ENCODE data around the gene IGSF21. TPM values are rescaled to one million over a fixed set of nuclear protein-coding genes. Genes with fewer than 3 reads are reported as not detected.

IGSF21 gene
- total RNA-seq, 1 experiment from 2014 or later, result 5.2 TPM

DNA sequence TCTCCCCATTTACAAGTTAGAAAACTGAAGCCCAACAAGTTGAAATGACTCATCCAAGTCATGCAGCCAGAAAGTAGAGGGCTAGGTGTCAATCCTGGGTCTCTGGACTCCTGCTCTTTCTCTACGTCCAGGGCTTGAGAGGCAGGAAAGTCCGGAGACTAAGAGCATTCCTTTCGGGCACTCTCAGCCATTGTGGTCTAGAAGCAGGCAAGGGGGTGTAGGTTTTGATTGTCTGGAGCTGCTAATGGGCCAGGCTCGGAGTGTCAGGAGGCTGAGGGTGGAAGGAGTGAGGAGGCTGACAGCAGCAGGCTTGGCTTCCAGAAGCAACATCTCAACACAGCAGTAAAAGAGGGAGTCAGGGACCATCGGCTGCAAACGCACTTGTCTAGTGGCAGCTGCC lies 265.6 kb downstream of the IGSF21 start:
- Histone ChIP-seq H3K27me3 (ENCODE audit: insufficient read depth, low read length) (no peaks in the 10 kb centered on the region), H2AFZ (ENCODE audit: low read length) (no peak overlapping the region), H3K27ac (ENCODE audit: insufficient read length, low read depth, low read length) (no peak overlapping the region), H2AK5ac (ENCODE audit: insufficient read length, low read length) (no peak overlapping the region), H4K5ac (ENCODE audit: insufficient read length, low read depth, low read length) (no peak overlapping the region), H3K4me1 (ENCODE audit: insufficient read depth, low read length) (no peaks in the 10 kb centered on the region), H3K9ac (ENCODE audit: extremely low read depth, insufficient read length, low read length) (no peak overlapping the region), H2BK15ac (ENCODE audit: low read depth, low read length) (no peak overlapping the region), H3K18ac (ENCODE audit: insufficient read length, low read depth, low read length) (no peak overlapping the region), H3K4ac (ENCODE audit: low read depth, low read length) (no peak overlapping the region), H4K20me1 (ENCODE audit: control insufficient read depth, insufficient read depth, insufficient read length) (no peaks in the 10 kb centered on the region), H4K91ac (ENCODE audit: insufficient read length, low read depth, low read length) (no peak overlapping the region), H3K23ac (ENCODE audit: insufficient read length, low read depth, low read length) (no peak overlapping the region), H3K9me3 (ENCODE audit: control insufficient read depth, low read depth, low read length) (no peaks in the 10 kb centered on the region), H2BK12ac (ENCODE audit: insufficient read length, low read depth, low read length) (no peak overlapping the region), H3K4me2 (ENCODE audit: insufficient read depth, insufficient read length, low read length) (no peak overlapping the region), H3K79me1 (ENCODE audit: insufficient read depth, low read depth, low read length, poor library complexity, severe bottlenecking) (no peaks in the 10 kb centered on the region), H2BK20ac (ENCODE audit: low read depth, low read length, poor library complexity, severe bottlenecking) (no peak overlapping the region), H3K14ac (ENCODE audit: insufficient read depth, low read length) (no peak overlapping the region), H4K8ac (replicated peaks; ENCODE audit: insufficient read length, low read depth, low read length) (no peak overlapping the region), H3K56ac (ENCODE audit: insufficient read length, low read depth, low read length) (no peak overlapping the region), H3T11ph (ENCODE audit: low read length) (no peak overlapping the region), H2BK5ac (ENCODE audit: insufficient read length, low read length) (no peak overlapping the region), H2BK120ac (ENCODE audit: low read depth, low read length, poor library complexity, severe bottlenecking) (no peak overlapping the region), H3K79me2 (ENCODE audit: insufficient read depth, low read length) (no peaks in the 10 kb centered on the region), H3K23me2 (ENCODE audit: insufficient read length, low read depth, low read length, poor library complexity, severe bottlenecking) (no peaks in the 10 kb centered on the region)
- DNase-seq, result no peak
- H3K9me3 Mint-ChIP-seq, result no peaks in the 10 kb centered on the region; a peak in 1 of 5 replicates
- no peak overlapping the region for H3K4me3 Mint-ChIP-seq
- H3K27me3 Mint-ChIP-seq (ENCODE audit: low read depth), result peaks cover 26% of the 10 kb centered on the region
- TF ChIP-seq, protein P1, sequence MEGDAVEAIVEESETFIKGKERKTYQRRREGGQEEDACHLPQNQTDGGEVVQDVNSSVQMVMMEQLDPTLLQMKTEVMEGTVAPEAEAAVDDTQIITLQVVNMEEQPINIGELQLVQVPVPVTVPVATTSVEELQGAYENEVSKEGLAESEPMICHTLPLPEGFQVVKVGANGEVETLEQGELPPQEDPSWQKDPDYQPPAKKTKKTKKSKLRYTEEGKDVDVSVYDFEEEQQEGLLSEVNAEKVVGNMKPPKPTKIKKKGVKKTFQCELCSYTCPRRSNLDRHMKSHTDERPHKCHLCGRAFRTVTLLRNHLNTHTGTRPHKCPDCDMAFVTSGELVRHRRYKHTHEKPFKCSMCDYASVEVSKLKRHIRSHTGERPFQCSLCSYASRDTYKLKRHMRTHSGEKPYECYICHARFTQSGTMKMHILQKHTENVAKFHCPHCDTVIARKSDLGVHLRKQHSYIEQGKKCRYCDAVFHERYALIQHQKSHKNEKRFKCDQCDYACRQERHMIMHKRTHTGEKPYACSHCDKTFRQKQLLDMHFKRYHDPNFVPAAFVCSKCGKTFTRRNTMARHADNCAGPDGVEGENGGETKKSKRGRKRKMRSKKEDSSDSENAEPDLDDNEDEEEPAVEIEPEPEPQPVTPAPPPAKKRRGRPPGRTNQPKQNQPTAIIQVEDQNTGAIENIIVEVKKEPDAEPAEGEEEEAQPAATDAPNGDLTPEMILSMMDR (conservative IDR thresholded peaks at IDR 0.05), result no peak
- WGBS (ENCODE audit: extremely low coverage, insufficient read length, low lambda C conversion rate), result no CpG with 5 or more reads among the region's 6 CpGs
- H3K36me3 Mint-ChIP-seq (ENCODE audit: insufficient read depth in 1 of 3, low read depth in 3 of 3), result peaks cover 0 to under 1% (median 0%) of the 10 kb centered on the region in 3 experiments; a peak in 2 of 7 replicates
- no peak overlapping the region for H3K27ac Mint-ChIP-seq
- H3K4me1 Mint-ChIP-seq, result peaks cover 9 to 18% of the 10 kb centered on the region in 2 experiments

All from H9 (cell line).